Left kidney (tissue), 8 donors: ENCODE data around the gene DBF4B. TPM values are rescaled to one million over a fixed set of nuclear protein-coding genes. Genes with fewer than 3 reads are reported as not detected.
"Not testable (repeated sequence)": the region's sequence is repeated elsewhere in the genome, so short reads cannot be mapped to it uniquely, and the experiment has no call there.

Source experiments
- DNase-seq: peaks from one replicate; pipeline ENCODE4 v3.0.0-alpha.2; 2013
- long read RNA-seq, 8 donors: transcript quantifications; one replicate each; lab custom pipeline, GENCODE V29; 2026
- polyA plus RNA-seq: library from polyadenylated mRNA; unstranded; fragments of 120-200 nt; gene quantifications from one replicate; pipeline ENCODE4 v1.2.1, GENCODE V29; 2013; ENCODE audit not compliant: insufficient read length

DBF4B gene, protein sequence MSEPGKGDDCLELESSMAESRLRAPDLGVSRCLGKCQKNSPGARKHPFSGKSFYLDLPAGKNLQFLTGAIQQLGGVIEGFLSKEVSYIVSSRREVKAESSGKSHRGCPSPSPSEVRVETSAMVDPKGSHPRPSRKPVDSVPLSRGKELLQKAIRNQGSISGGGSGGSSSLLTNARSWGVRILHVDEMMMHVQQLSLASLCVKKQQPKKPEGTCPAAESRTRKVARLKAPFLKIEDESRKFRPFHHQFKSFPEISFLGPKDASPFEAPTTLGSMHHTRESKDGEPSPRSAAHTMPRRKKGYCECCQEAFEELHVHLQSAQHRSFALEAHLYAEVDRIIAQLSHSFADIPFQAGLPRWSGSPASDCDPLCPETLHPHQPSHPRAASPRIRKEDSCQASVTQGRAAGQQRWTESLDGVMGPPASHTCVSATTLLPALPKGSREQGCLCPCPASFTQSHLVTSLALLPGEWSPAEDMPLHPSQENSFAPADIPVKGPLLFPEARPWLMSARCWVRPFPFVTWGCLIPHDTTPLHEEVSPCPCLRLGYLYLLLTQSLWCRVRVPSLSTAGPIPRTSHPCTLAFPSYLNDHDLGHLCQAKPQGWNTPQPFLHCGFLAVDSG
- 21.6 TPM for polyA plus RNA-seq
- long read RNA-seq, donor 1, partial matches to known transcripts: 6 of 6 reads
- long read RNA-seq, donor 1, other reads (novel, unspliced or antisense): 0 of 6 reads
- long read RNA-seq, donor 2: 0 reads
- long read RNA-seq, donor 3: 0 reads
- long read RNA-seq, donor 4: 0 reads
- long read RNA-seq, donor 5, partial matches to known transcripts: 0 of 3 reads
- long read RNA-seq, donor 5, other reads (novel, unspliced or antisense): 0 of 3 reads
- long read RNA-seq, donor 6, partial matches to known transcripts: 0 of 1 reads
- long read RNA-seq, donor 6, other reads (novel, unspliced or antisense): 0 of 1 reads
- long read RNA-seq, donor 7, partial matches to known transcripts: 0 of 3 reads
- long read RNA-seq, donor 7, other reads (novel, unspliced or antisense): 0 of 3 reads
- long read RNA-seq, donor 8, partial matches to known transcripts: 0 of 1 reads
- long read RNA-seq, donor 8, other reads (novel, unspliced or antisense): 0 of 1 reads

DNA sequence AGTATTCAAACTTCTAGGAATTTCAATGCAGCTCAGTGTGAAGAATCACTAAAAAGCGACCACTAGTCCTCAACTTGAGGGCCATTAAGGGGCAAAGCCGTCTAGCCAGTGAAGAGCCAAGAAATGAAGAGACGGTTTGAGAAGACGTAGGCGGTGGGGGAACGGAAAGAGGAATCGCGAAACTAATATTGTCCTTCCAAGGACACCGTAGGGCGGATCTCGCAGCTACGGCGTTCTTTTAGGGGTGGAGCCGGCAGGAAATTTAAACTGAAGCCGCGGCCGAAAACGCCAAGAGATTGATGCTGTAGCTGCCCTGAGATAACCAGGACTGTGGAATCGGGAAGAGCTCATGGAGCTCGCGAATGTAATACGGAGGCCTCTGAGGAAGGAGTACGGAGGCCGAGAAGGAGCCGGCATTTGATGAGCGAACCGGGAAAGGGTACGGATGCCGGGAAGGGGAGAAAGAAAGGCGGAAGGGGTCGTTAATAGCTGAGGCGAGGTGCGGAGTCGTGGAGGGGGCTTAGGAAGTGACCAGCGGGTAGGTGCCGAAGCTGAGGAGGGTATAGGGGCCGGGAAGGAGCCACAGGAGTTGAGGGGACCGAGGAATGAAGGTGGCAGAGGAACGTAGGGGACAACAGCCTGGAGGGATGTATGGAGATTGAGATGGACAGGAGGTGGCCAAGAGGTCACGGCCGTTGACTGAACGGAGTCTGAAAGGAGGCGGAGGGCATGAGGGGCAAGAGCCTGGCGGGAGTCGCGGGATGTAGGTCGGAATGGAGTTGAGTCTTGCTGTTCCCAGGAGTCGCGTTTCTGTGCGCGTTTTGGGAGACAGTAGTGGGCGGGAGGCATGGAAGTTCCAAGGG, at the start of gene DBF4B:
TSS of gene DBF4B (plus strand) at position 265 of the 863 bp plus-strand sequence. CDS start at position 421, 156 bp downstream.
- peak; percentile 94 for DNase-seq

DNA sequence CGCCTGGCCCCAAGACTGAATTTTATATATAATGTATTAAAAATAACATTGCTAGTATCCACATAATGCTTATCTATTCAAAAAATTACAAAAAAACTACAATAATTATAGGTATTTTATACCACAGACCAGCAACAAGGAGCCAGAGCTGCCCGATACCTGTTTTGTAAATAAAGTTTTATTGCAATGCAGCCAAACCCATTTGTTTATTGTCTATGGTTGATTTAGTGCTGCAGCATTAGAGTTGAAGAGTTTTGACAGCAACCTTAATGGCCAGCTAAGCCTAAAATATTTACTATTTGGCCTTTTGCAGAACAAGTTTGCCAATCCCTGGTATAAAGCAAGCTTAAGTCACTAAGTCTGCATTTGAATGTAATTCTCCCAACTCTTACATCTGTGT, 46.6 kb upstream of the DBF4B start:
- DNase-seq: no peak

DNA sequence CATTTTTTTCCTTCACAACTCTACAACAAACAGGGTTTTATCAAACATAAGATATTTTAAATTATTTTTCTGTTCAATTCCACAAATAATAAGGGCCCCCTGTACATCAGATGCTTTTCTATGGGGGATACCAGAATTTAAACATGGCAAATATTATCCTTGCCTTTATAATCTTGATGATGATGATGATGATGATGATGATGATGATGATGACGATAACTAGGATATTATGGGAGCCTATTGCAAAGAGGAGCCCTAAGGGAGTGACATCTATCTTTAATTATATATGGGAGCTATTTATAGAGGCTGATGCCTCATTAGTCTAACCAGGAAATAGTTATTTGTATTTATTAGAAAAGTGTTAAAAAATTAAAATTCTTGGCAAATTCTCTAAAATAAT, 45.4 kb upstream of the DBF4B start:
- no peak for DNase-seq

DNA sequence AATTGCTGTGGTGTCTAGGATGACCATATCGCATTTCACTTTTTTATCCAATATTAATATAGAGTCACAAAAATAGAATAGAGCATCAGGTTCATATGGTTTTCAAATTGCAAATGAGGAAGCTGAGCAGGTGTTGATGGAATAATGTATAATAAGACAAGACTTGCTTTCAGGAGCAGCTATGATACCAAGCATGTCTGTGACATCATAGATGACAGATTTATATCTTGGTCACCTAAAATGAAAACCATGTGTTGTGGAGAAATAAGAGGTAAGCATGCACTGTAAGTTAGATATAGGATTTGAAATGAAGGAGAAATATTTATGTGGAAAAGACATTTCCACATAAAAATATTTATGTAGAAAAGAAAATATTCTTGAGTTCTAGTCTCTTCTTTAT, 43.6 kb upstream of the DBF4B start:
- no peak for DNase-seq

DNA sequence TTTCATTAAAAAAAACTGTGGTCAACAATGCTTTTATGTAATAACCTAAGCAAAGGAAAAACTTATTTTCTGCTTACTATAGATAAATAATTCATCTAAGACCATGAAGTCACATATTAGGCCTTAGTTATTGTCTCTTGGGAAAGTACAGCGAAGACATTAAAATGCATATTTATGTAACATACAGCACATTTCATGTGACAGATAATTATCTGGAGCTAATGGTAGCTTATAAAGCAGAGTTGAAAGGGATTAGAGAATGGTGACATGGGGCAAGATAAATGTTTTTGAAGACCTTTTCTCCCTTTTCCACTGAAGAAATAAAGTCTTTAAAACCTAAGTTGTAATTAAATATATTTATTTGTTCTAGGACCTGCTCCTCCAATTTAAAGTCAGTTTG, 42.5 kb upstream of the DBF4B start:
- DNase-seq: no peak

DNA sequence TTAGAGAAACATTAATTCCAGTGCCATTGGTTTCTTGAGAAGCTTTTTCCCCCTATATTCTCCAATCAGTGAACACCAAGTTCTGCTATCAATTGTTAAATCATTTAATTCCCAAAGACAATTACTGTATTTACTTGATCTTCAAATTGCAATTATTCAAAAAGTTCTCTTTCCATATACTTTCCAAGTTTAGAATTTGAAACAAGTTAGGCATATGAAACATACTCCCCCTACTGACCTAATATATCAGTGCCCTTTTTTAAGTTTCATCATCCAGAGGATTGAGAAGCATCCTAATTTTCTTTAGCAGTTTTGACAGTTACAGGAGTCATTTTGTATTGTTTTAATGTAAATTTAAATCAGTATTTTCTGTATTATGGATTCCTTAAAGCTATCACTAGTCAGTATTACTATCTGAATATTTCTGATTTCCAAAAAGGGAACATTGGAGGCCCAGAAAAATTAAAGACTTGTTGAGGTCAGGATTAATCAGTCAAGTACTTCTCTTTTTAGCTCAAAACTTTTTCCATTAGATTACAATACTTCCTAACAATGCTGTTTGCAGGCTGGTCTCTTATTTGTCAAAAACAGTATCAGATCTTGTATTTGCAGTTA, 35.9 kb upstream of the DBF4B start:
- DNase-seq: no peak

DNA sequence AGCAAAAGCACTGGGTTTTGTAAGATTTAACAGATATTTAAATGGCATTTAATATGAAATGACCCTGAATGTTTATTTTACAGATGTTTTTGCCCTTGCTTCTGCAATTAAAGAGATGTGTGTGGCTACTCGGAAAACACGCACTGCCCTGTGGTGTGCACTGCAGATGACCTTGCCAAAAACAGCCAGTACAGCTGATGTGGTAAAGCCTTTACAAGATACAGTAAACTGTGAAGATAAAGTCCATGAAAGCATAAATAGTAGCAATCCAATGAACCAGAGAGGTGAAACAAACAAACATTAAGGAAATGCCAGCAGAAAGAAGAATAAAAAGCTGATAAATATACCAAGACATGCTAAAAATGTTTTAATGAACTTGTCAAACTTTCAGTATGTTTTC, 34.6 kb upstream of the DBF4B start:
- no peak for DNase-seq

DNA sequence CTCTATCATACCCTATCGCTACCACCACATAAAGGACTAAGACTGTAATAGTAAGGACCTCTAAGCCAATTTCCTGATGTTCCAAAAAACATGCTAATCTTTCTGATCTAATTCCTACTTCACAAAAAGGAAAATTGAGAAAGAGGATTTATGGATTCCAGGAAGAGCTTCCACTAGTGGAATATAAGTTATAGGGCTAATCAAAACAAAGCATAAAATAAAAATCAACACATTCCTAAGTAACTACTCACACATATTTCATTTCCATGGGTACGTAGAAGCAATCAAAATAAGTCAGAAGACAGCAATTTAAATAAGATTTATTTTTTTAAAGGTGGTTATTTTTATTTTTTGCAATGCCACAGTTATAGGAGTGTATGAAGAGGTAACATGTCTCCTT, 31.3 kb upstream of the DBF4B start:
- DNase-seq: no peak

DNA sequence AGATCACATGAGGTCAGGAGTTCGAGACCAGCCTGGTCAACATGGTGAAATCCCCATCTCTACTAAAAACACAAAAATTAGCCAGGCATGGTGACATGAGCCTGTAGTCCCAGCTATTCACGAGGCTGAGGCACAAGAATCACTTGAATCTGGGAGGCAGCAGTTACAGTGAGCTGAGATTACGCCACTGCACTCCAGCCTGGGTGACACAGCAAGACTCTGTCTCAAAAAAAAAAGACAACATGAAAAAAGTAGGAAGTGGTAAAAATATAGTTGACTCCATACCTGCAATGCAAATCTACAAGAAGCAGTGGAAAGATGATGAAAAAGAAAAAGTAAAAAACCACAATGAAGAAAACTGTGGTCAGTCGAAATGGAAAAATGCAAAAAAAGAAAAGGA, 25.2 kb upstream of the DBF4B start:
- DNase-seq: not testable (repeated sequence)

DNA sequence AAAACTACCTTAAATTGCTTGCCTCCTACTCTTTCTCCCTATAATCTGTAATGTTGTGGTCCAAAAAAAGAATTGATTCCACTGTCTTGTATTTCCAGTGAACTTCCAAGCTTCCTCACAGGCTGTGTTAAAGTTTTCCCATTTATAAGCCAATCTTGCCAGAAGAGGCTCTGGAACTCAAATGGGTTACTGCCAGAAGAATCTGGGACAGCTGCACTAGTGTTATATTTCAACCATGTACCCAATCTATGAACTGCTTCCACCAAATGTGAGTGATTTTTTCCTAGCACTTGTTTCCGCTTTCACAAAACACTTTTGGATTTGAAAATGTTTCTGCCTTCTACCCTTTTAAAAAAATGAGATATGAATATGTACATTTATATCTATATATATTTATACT, 20.7 kb upstream of the DBF4B start:
- no peak for DNase-seq

DNA sequence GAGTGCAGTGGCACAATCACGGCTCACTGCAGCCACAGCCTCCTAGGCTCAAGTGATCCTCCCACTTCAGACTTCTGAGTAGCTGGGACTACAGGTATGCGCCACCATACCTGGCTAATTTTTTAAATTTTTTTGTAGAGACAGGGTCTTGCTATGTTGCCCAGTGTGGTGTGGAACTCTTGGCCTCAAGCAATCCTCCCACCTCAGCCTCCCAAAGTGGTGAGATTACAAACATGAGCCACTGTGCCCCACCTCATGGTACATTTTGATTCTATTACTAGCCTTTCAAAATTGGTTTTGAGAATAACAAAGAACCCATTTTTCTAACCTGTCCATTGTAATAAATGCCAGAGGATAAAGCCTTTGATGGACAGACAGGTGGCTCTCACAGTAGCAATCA, 20.3 kb upstream of the DBF4B start:
- no peak for DNase-seq

DNA sequence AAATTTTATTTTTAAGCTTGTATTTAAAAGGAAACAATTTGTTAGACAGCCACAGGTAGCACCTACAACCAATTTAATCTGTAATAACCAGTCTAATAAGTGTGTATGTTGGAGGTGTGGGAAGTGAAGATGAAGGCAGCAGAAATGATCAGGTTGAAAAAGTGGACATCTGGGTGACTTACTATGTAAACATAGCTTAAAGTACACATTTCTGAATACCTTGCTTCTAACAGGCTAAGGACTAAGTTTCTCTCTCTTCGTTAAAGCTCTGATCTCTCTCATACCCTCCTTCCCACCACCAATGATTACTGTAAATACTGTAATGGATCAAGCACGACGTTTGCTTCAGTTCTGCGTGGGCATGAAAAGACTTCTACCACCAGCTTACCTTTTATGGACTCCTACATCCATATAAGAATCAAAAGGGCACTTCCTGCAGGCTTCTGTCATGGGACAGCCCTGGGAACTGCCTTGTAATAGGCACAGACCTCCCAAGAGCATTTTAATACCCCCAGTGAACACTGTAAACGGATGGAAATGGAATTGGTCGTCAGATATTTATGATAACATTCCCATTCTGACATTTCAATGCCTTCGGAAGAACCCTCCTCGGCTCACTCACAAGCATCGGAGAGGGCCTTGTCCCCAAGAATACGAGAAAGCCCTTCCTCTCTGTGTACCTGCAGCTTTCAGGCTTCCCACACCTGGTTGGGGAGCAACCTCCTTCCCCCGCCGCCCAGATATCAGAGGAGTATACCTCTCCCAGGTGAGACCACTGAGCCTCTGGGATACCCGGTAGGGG, 19.6 kb upstream of the DBF4B start:
- no peak for DNase-seq

DNA sequence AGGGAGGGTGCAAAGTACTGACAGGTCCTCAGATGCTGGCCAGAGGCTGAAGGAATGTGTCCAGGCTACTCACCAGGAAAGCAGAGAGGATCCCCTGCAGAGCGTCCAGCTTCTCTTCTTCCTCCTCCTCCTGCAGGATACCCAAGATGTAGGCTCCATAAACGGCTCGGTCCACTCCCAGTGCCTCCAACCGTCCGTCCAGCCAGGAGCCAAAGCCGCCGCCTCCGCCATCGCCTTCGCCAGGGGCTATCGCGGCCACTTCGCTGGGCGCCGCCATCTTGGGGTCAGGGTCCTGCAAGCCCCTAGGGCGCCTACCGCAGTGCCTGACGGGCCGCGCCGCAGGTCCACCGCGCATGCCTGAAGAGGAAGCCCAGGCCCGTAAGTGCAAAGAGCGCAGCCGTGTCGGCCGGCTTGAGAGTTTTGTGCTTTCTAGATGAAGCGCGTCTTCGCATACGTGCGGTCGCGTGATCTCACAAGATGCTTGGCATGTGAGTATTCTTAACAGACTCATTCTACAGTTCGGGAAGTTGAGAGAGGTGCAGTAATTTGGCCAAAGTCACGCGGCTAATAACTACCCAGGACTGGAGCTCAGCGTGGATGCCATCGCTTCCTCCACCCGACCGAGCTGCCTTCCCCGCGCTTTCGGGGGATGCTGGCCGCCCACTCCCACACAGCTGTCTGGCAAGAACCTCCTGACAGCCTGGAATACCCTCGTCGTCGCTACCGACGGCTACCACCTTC, 18.8 kb upstream of the DBF4B start, which contains the start of gene CCDC43:
TSS of gene CCDC43 (minus strand) at position 300 of the 741 bp plus-strand sequence. CDS start at position 277, 23 bp downstream.
- peak; percentile 89 for DNase-seq

DNA sequence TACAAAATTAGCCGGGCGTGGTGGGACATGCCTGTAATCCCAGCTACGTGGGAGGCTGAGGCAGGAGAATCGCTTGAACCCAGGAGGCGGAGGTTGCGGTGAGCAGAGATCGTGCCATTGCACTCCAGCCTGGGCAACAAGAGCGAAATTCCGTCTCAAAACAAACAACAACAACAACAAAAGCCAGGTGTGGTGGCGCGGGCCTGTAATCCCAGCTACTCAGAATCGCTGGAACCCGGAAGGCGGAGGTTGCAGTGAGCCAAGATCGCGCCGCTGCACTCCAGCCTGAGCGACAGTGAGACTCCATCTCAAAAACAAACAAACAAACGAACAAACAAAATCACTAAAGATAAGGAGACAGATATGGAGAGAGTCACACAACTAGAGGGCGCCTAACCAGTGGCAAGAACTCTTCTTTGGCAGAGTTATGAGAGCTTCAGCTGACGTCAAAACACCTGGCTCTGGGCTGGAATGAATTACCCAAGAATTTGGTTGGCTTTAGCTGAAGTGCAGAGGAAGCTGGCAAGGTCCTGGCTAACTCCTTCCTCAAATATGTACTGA, 17.6 kb upstream of the DBF4B start:
- not testable (repeated sequence) for DNase-seq

DNA sequence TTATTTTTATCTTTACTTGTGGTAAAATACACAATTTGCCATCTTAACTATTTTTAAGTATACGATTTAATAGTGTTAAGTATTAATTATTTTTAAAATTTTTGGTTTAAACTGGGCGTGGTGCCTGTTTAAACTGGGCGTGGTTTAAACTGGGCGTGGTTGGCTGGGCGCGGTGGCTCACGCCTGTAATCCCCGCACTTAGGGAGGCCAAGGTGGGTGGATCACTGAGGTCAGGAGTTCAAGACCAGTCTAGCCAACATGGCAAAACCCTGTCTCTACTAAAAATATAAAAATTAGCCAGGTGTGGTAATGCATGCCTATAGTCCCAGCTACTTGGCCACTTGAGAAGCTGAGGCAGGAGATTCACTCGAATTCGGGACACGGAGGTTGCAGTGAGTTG, 14.9 kb upstream of the DBF4B start:
- DNase-seq: no peak

DNA sequence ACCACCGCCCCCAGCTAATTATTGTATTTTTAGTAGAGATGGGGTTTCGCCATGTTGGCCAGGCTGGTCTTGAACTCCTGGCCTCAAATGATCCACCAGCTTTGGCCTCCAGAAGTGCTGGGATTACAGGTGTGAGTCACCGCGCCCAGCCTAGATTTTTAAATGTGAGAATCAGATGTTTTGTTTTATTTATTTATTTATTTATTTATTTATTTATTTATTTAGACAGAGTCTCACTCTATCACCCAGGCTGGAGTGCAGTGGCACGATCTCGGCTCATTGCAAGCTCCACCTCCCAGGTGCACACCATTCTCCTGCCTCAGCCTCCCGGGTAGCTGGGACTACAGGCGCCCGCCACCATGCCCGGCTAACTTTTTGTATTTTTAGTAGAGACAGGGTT, 8.2 kb upstream of the DBF4B start:
- not testable (repeated sequence) for DNase-seq

DNA sequence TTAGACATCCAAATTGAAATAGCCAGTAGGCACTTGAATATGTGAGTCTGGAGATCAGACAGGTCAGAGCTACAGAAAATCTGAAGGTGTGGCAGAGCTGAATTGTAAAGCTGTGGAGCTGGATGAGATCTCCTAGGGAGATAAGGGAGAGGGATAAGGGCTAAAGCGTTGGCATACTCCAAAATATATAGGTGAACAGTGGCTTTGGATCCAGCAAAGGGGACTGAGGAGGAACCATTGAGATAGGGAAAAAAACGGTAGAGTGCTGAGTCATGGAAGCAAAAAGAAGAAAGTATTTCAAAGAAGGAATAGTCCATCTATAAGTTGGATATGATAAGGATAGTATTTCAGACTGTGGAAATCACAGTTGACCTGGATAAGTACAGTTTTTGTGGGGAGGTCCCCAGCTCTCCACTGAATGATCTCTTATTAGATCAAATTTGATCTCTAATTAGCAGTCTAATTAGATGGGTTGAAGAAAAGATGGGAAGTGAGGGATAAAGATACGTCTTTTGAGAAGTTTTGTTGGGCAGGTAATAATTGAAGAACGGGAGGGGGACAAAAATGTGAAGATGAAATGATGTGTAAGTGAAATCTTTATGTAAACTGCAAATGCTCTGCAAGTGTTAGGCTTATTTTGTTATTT, 587 bp upstream of the DBF4B start:
- no peak for DNase-seq

DNA sequence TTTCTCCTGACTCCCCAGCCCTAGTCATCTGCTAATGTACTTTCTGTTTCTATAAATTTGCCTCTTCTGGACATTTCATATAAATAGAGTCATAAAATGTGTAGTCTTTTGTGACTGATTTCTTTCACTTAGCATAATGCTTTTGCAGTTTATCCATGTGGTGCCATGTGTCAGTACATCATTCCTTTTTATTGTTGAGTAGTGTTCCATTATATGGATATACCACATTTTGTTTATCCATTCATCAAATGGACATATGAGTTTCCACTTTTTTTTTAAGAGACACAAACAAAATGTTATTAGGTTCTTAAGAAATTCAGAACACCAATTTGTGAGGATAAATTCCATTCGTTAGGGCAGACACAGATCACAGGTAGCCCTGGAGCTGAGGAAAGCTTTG, 11.0 kb downstream of the DBF4B start:
- no peak for DNase-seq

DNA sequence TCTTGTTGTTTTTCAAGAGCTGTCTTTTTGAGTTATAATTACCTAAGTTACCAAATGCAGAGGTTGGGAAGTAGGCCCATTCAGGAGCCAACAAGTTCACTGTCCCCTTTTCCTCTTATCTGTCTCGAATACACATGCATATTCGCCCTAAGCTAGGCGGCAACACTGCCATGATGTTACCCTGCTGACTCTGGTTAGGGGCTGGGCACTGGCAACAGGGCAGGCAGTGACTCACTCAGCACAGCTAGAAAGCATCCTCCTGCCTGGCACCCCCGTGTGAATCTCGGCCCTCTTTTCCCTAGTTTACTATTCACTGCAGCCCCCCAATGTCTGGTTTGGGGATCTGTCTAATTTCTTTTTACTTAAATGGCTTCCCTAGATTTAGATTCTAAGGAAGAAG, 13.8 kb downstream of the DBF4B start:
- DNase-seq: no peak
